ENCODE measurements around the gene ADAM33.

ADAM33 gene

GRCh38 chr20:3681352-3681930 lies 369 bp downstream of the ADAM33 start:
- in situ Hi-C loops (cut with MboI; ENCODE audit: low pct_unique_long_range_greater_than_20kb, low sequenced_read_pairs, unreplicated experiment) = no loop called here
- DNase-seq (ENCODE audit: low spot score) = no peak
- TF ChIP-seq CTCF (IDR thresholded peaks at IDR 0.05; ENCODE audit: extremely low read depth, insufficient read depth, missing control alignments) = no peak

- TF ChIP-seq CTCF (IDR thresholded peaks at IDR 0.05; ENCODE audit: extremely low read depth, insufficient read depth, missing control alignments) = no peak
- in situ Hi-C loops (cut with MboI; ENCODE audit: low pct_unique_long_range_greater_than_20kb, low sequenced_read_pairs, unreplicated experiment) = no loop called here
- DNase-seq (ENCODE audit: low spot score) = no peak
Observed at GRCh38 chr20:3680701-3681351, 984 bp downstream of the ADAM33 start.

- no peak for TF ChIP-seq CTCF (IDR thresholded peaks at IDR 0.05; ENCODE audit: extremely low read depth, insufficient read depth, missing control alignments)
- in situ Hi-C loops (cut with MboI; ENCODE audit: low pct_unique_long_range_greater_than_20kb, low sequenced_read_pairs, unreplicated experiment) = no loop called here
- DNase-seq (ENCODE audit: low spot score) = no peak
Observed at GRCh38 chr20:3679749-3680700, 1.8 kb downstream of the ADAM33 start.

- in situ Hi-C loops (cut with MboI; ENCODE audit: low pct_unique_long_range_greater_than_20kb, low sequenced_read_pairs, unreplicated experiment) = no loop called here
- DNase-seq (ENCODE audit: low spot score) = no peak
- no peak for TF ChIP-seq CTCF (IDR thresholded peaks at IDR 0.05; ENCODE audit: extremely low read depth, insufficient read depth, missing control alignments)
Observed at GRCh38 chr20:3678856-3679720, 2.7 kb downstream of the ADAM33 start.

- no peak for TF ChIP-seq CTCF (IDR thresholded peaks at IDR 0.05; ENCODE audit: extremely low read depth, insufficient read depth, missing control alignments)
- in situ Hi-C loops (cut with MboI; ENCODE audit: low pct_unique_long_range_greater_than_20kb, low sequenced_read_pairs, unreplicated experiment) = no loop called here
Observed at GRCh38 chr20:3678198-3678597, 3.6 kb downstream of the ADAM33 start.

GRCh38 chr20:3677733-3678132 lies 4.1 kb downstream of the ADAM33 start:
- no peak for DNase-seq (ENCODE audit: low spot score)
- in situ Hi-C loops (cut with MboI; ENCODE audit: low pct_unique_long_range_greater_than_20kb, low sequenced_read_pairs, unreplicated experiment) = no loop called here
- no peak for TF ChIP-seq CTCF (IDR thresholded peaks at IDR 0.05; ENCODE audit: extremely low read depth, insufficient read depth, missing control alignments)

More at GRCh38 chr20:3678198-3678597, 3.6 kb downstream of the ADAM33 start:
- DNase-seq (ENCODE audit: low spot score) = no peak
